Glutamatergic neuron (in vitro differentiated cells): ENCODE data around the gene PSD2. TPM values are rescaled to one million over a fixed set of nuclear protein-coding genes. Genes with fewer than 3 reads are reported as not detected.

Experiments used
- DNase-seq: peaks from one replicate; pipeline ENCODE4 v3.0.0; 2022
- H3K27ac Mint-ChIP-seq: one replicate; pipeline ENCODE4 v1.8.0; 2020; ENCODE audit warnings: mild to moderate bottlenecking, mixed read lengths, inconsistent platforms; ENCODE audit not compliant: unreplicated experiment
- H3K27me3 Mint-ChIP-seq: one replicate; pipeline ENCODE4 v1.8.0; 2020; ENCODE audit warnings: mild to moderate bottlenecking, moderate library complexity, mixed read lengths, inconsistent platforms; ENCODE audit not compliant: unreplicated experiment
- H3K36me3 Mint-ChIP-seq: one replicate; pipeline ENCODE4 v1.8.0; 2020; ENCODE audit warnings: mild to moderate bottlenecking, mixed read lengths, inconsistent platforms; ENCODE audit not compliant: unreplicated experiment
- H3K4me1 Mint-ChIP-seq: one replicate; pipeline ENCODE4 v1.8.0; 2020; ENCODE audit warnings: mild to moderate bottlenecking, low read depth, mixed read lengths, inconsistent platforms; ENCODE audit not compliant: unreplicated experiment
- H3K4me3 Mint-ChIP-seq: one replicate; pipeline ENCODE4 v1.8.0; 2020; ENCODE audit warnings: mild to moderate bottlenecking, mixed read lengths, inconsistent platforms; ENCODE audit not compliant: unreplicated experiment
- H3K9me3 Mint-ChIP-seq: one replicate; pipeline ENCODE4 v1.8.0; 2020; ENCODE audit warnings: mild to moderate bottlenecking, moderate library complexity, mixed read lengths, inconsistent platforms; ENCODE audit not compliant: unreplicated experiment
- CTCF ChIP-seq: fragments of 200-600 bp; sonication (generic); IDR thresholded peaks from one replicate; pipeline ENCODE4 v1.5.0; 2021; ENCODE audit not compliant: partially characterized antibody, unreplicated experiment
- total RNA-seq: library from RNA; stranded (reverse); fragmentation: NEBNext Ultra II Directional; extraction: Animal tissue kit (Norgen Biotek cat#: 25700); gene quantifications from one replicate; pipeline ENCODE4 v1.2.1, GENCODE V29; 2021; ENCODE audit not compliant: unreplicated experiment

Gene PSD2
- total RNA-seq, 1 donor from 2014 or later = 2.3 TPM

GRCh38 chr5:139829471-139829870 lies 33.9 kb downstream of the PSD2 start:
- no peak for DNase-seq
- peaks cover 3% of the 10 kb centered on the region for H3K27me3 Mint-ChIP-seq
- H3K36me3 Mint-ChIP-seq = peaks cover 5% of the 10 kb centered on the region
- no peak for TF ChIP-seq CTCF
- no peak overlapping the region for H3K4me3 Mint-ChIP-seq
- H3K9me3 Mint-ChIP-seq = no peaks in the 10 kb centered on the region
- H3K27ac Mint-ChIP-seq = no peak overlapping the region
- no peaks in the 10 kb centered on the region for H3K4me1 Mint-ChIP-seq

- H3K4me1 Mint-ChIP-seq = no peaks in the 10 kb centered on the region
- H3K4me3 Mint-ChIP-seq = no peak overlapping the region
- peaks cover 5% of the 10 kb centered on the region for H3K36me3 Mint-ChIP-seq
- TF ChIP-seq CTCF = no peak
- no peak overlapping the region for H3K27ac Mint-ChIP-seq
- H3K9me3 Mint-ChIP-seq = no peaks in the 10 kb centered on the region
- peaks cover 11% of the 10 kb centered on the region for H3K27me3 Mint-ChIP-seq
- no peak for DNase-seq
Observed at GRCh38 chr5:139831624-139832023, 36.0 kb downstream of the PSD2 start.

GRCh38 chr5:139833525-139833924 lies 37.9 kb downstream of the PSD2 start:
- no peaks in the 10 kb centered on the region for H3K9me3 Mint-ChIP-seq
- H3K27ac Mint-ChIP-seq = no peak overlapping the region
- H3K27me3 Mint-ChIP-seq = peaks cover 13% of the 10 kb centered on the region
- peaks cover 5% of the 10 kb centered on the region for H3K36me3 Mint-ChIP-seq
- H3K4me3 Mint-ChIP-seq = no peak overlapping the region
- H3K4me1 Mint-ChIP-seq = no peaks in the 10 kb centered on the region
- no peak for TF ChIP-seq CTCF
- DNase-seq = no peak

GRCh38 chr5:139835656-139836055 lies 40.0 kb downstream of the PSD2 start:
- H3K4me1 Mint-ChIP-seq = no peaks in the 10 kb centered on the region
- peaks cover 2% of the 10 kb centered on the region for H3K9me3 Mint-ChIP-seq
- DNase-seq = no peak
- H3K36me3 Mint-ChIP-seq = no peaks in the 10 kb centered on the region
- H3K27ac Mint-ChIP-seq = no peak overlapping the region
- no peak for TF ChIP-seq CTCF
- no peak overlapping the region for H3K4me3 Mint-ChIP-seq
- peaks cover 13% of the 10 kb centered on the region for H3K27me3 Mint-ChIP-seq

GRCh38 chr5:139836469-139837208 lies 41.0 kb downstream of the PSD2 start:
- peaks cover 13% of the 10 kb centered on the region for H3K27me3 Mint-ChIP-seq
- H3K27ac Mint-ChIP-seq = no peak overlapping the region
- no peaks in the 10 kb centered on the region for H3K4me1 Mint-ChIP-seq
- TF ChIP-seq CTCF = no peak
- H3K9me3 Mint-ChIP-seq = peaks cover 2% of the 10 kb centered on the region
- no peak overlapping the region for H3K4me3 Mint-ChIP-seq
- no peaks in the 10 kb centered on the region for H3K36me3 Mint-ChIP-seq
- DNase-seq = peak; percentile 9
